H9 (cell line): Measurements from ENCODE around the gene SEC61A1. TPM values are rescaled to one million over a fixed set of nuclear protein-coding genes. Genes with fewer than 3 reads are reported as not detected.

Source experiments
- DNase-seq: peaks from one replicate; pipeline ENCODE4 v3.0.0-alpha.2; 2017
- H2AFZ ChIP-seq: one replicate; pipeline ENCODE4 v1.6.1; 2013; ENCODE audit warnings: mild to moderate bottlenecking, low read length, control low read depth, moderate library complexity
- H2AK5ac ChIP-seq: 2 replicates; pipeline ENCODE4 v1.6.1; 2013; ENCODE audit warnings: low read length, control low read depth, mixed read lengths; ENCODE audit not compliant: insufficient read length
- H2BK120ac ChIP-seq: one replicate; pipeline ENCODE4 v1.6.1; 2013; ENCODE audit warnings: low read depth, mild to moderate bottlenecking, low read length, control low read depth, inconsistent platforms; ENCODE audit not compliant: poor library complexity, severe bottlenecking
- H2BK12ac ChIP-seq: 2 replicates; pipeline ENCODE4 v1.6.1; 2013; ENCODE audit warnings: low read length, control low read depth, mixed read lengths, low read depth; ENCODE audit not compliant: insufficient read length
- H2BK15ac ChIP-seq: 2 replicates; pipeline ENCODE4 v1.6.1; 2013; ENCODE audit warnings: low read depth, low read length, control low read depth
- H2BK20ac ChIP-seq: one replicate; pipeline ENCODE4 v1.6.1; 2013; ENCODE audit warnings: low read depth, mild to moderate bottlenecking, low read length, control low read depth, inconsistent platforms; ENCODE audit not compliant: poor library complexity, severe bottlenecking
- H2BK5ac ChIP-seq: 2 replicates; pipeline ENCODE4 v1.6.1; 2013; ENCODE audit warnings: low read length, control low read depth, mixed read lengths; ENCODE audit not compliant: insufficient read length
- H3K14ac ChIP-seq: 2 replicates; pipeline ENCODE4 v1.6.1; 2013; ENCODE audit warnings: low read length, control low read depth; ENCODE audit not compliant: insufficient read depth
- H3K18ac ChIP-seq: 2 replicates; pipeline ENCODE4 v1.6.1; 2013; ENCODE audit warnings: low read depth, mild to moderate bottlenecking, mixed read lengths, low read length, control low read depth; ENCODE audit not compliant: insufficient read length
- H3K23ac ChIP-seq: 2 replicates; pipeline ENCODE4 v1.6.1; 2013; ENCODE audit warnings: low read length, control low read depth, mixed read lengths, low read depth; ENCODE audit not compliant: insufficient read length
- H3K23me2 ChIP-seq: 2 replicates; pipeline ENCODE4 v1.6.1; 2013; ENCODE audit warnings: low read depth, mild to moderate bottlenecking, mixed read lengths, low read length, control low read depth; ENCODE audit not compliant: insufficient read length, poor library complexity, severe bottlenecking
- H3K27ac ChIP-seq: 2 replicates; pipeline ENCODE4 v1.5.1; 2013; ENCODE audit warnings: low read length, control low read depth, mixed read lengths, low read depth; ENCODE audit not compliant: insufficient read length
- H3K27me3 ChIP-seq: 2 replicates; pipeline ENCODE4 v1.6.1; 2013; ENCODE audit warnings: low read length, control low read depth, inconsistent platforms; ENCODE audit not compliant: insufficient read depth
- H3K4ac ChIP-seq: 2 replicates; pipeline ENCODE4 v1.6.1; 2013; ENCODE audit warnings: low read depth, mild to moderate bottlenecking, control low read depth, inconsistent platforms, low read length, moderate library complexity
- H3K4me1 ChIP-seq: 2 replicates; pipeline ENCODE4 v1.6.1; 2013; ENCODE audit warnings: low read length, control low read depth, inconsistent platforms; ENCODE audit not compliant: insufficient read depth
- H3K4me2 ChIP-seq: 2 replicates; pipeline ENCODE4 v1.6.1; 2013; ENCODE audit warnings: low read length, control low read depth, mixed read lengths; ENCODE audit not compliant: insufficient read length, insufficient read depth
- H3K56ac ChIP-seq: 2 replicates; pipeline ENCODE4 v1.6.1; 2013; ENCODE audit warnings: low read depth, mild to moderate bottlenecking, mixed read lengths, low read length, control low read depth; ENCODE audit not compliant: insufficient read length
- H3K79me1 ChIP-seq: 2 replicates; pipeline ENCODE4 v1.6.1; 2013; ENCODE audit warnings: low read depth, mild to moderate bottlenecking, moderate library complexity, low read length, control low read depth, inconsistent platforms; ENCODE audit not compliant: insufficient read depth, poor library complexity, severe bottlenecking
- H3K79me2 ChIP-seq: 2 replicates; pipeline ENCODE4 v1.6.1; 2013; ENCODE audit warnings: low read length, control low read depth, inconsistent platforms; ENCODE audit not compliant: insufficient read depth
- H3K9ac ChIP-seq: 2 replicates; pipeline ENCODE4 v1.6.1; 2013; ENCODE audit warnings: low read length, control low read depth, mixed read lengths; ENCODE audit not compliant: insufficient read length; ENCODE audit errors: extremely low read depth
- H3K9me3 ChIP-seq: one replicate; pipeline ENCODE4 v1.6.1; 2013; ENCODE audit warnings: low read depth, low read length, inconsistent platforms; ENCODE audit not compliant: control insufficient read depth
- H3T11ph ChIP-seq: one replicate; pipeline ENCODE4 v1.6.1; 2013; ENCODE audit warnings: mild to moderate bottlenecking, low read length, control low read depth, inconsistent platforms
- H4K20me1 ChIP-seq: one replicate; pipeline ENCODE4 v1.6.1; 2013; ENCODE audit not compliant: control insufficient read depth, insufficient read length, insufficient read depth
- H4K5ac ChIP-seq: 2 replicates; pipeline ENCODE4 v1.6.1; 2013; ENCODE audit warnings: low read depth, mild to moderate bottlenecking, mixed read lengths, low read length, control low read depth; ENCODE audit not compliant: insufficient read length
- H4K8ac ChIP-seq: replicated peaks from 2 replicates; pipeline ENCODE4 v1.6.1; 2013; ENCODE audit warnings: low read length, control low read depth, mixed read lengths, low read depth; ENCODE audit not compliant: insufficient read length
- H4K91ac ChIP-seq: 2 replicates; pipeline ENCODE4 v1.6.1; 2013; ENCODE audit warnings: low read depth, mild to moderate bottlenecking, moderate library complexity, mixed read lengths, low read length, control low read depth; ENCODE audit not compliant: insufficient read length
- H3K27ac Mint-ChIP-seq, 3 experiments: 2 replicates in 2 of 3; 3 replicates in 1 of 3; pipeline ENCODE4 v1.8.0; 2020 to 2021; ENCODE audit warnings: mixed read lengths in 3 of 3, mild to moderate bottlenecking in 1 of 3, moderate library complexity in 1 of 3
- H3K27me3 Mint-ChIP-seq: 2 replicates; pipeline ENCODE4 v1.8.0; 2021; ENCODE audit warnings: low read depth, mild to moderate bottlenecking, moderate library complexity, mixed read lengths
- H3K36me3 Mint-ChIP-seq, 3 experiments: 2 replicates in 2 of 3; 3 replicates in 1 of 3; pipeline ENCODE4 v1.8.0; 2020 to 2021; ENCODE audit warnings: low read depth in 3 of 3, mixed read lengths in 3 of 3; ENCODE audit not compliant: insufficient read depth in 1 of 3
- H3K4me1 Mint-ChIP-seq, 2 experiments: 2 replicates each; pipeline ENCODE4 v1.8.0; 2020; ENCODE audit warnings: mixed read lengths in 2 of 2
- H3K4me3 Mint-ChIP-seq, 2 experiments: 2 replicates in 1 of 2; 3 replicates in 1 of 2; pipeline ENCODE4 v1.8.0; 2020 to 2021; ENCODE audit warnings: mild to moderate bottlenecking in 2 of 2, mixed read lengths in 2 of 2, moderate library complexity in 1 of 2
- H3K9me3 Mint-ChIP-seq, 2 experiments: 2 replicates in 1 of 2; 3 replicates in 1 of 2; pipeline ENCODE4 v1.8.0; 2020; ENCODE audit warnings: mild to moderate bottlenecking in 2 of 2, mixed read lengths in 2 of 2, moderate library complexity in 1 of 2
- WGBS: extraction: QIAGEN DNeasy Blood & Tissue Kit; methylation state at CpG from one replicate; pipeline ENCODE4 v1.1.7; 2013; ENCODE audit warnings: missing lambda C conversion rate, low lambda C conversion rate, mixed read lengths; ENCODE audit not compliant: insufficient read length; ENCODE audit errors: extremely low coverage; 5-methylcytosine and 5-hydroxymethylcytosine counted together
- total RNA-seq: library from RNA; stranded (reverse); gene quantifications from 2 replicates; pipeline ENCODE4 v1.2.1, GENCODE V29; 2021
- TF ChIP-seq, protein P1 (sequence below): fragments of 200-600 bp; sonication (generic); conservative IDR thresholded peaks from 3 replicates; pipeline ENCODE4 v1.8.0; 2021; ENCODE audit warnings: antibody characterized with exemption, mild to moderate bottlenecking

Gene SEC61A1
- total RNA-seq, 1 experiment from 2014 or later = 146 TPM

DNA sequence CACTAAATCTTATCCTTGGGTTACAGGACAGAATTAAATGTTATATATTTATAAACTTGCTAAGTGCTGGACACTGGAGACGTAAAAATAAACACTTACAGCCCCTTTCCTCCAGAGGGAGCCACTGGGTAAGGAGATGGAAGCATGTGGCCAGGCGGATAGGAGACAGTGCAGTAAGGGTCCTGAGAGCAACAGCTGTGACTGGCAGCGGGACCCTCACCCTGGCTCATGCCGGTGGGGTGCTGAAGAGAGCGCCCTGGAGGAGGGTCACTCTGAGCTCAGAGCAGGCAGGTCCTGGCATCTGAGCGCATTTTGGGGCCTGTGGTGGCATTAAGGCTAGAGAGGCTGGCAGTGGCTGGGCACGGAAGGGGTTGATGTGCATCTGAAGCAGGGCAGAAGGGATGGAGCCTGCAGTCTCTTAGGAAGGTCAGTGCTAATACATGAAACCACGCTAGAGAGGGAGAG lies 16.0 kb downstream of the SEC61A1 start:
- Mint-ChIP-seq H3K27me3 (peaks cover 1% of the 10 kb centered on the region; the same call in 1 of the 2 replicates), H3K36me3 (peaks cover 46 to 87% (median 70%) of the 10 kb centered on the region in 3 experiments), H3K9me3 (no peaks in the 10 kb centered on the region), H3K27ac (peak overlapping the region in 2 of 3 experiments; percentile 7 to 71; a peak in 2 of 7 replicates), H3K4me1 (no peaks in the 10 kb centered on the region), H3K4me3 (no peak overlapping the region)
- H3K18ac ChIP-seq = no peak overlapping the region
- no peak overlapping the region for H4K91ac ChIP-seq
- H2BK5ac ChIP-seq = no peak overlapping the region
- H3K27me3 ChIP-seq = no peaks in the 10 kb centered on the region
- H3K4me2 ChIP-seq = no peak overlapping the region
- H2BK12ac ChIP-seq = no peak overlapping the region
- H2AK5ac ChIP-seq = no peak overlapping the region
- H2AFZ ChIP-seq = no peak overlapping the region
- H2BK20ac ChIP-seq = no peak overlapping the region
- no peak overlapping the region for H2BK15ac ChIP-seq
- no peaks in the 10 kb centered on the region for H3K79me2 ChIP-seq
- no peaks in the 10 kb centered on the region for H3K4me1 ChIP-seq
- H3K23me2 ChIP-seq = no peaks in the 10 kb centered on the region
- H3T11ph ChIP-seq = no peak overlapping the region
- no peak overlapping the region for H4K5ac ChIP-seq
- H3K56ac ChIP-seq = no peak overlapping the region
- no peaks in the 10 kb centered on the region for H3K9me3 ChIP-seq
- H3K9ac ChIP-seq = no peak overlapping the region
- TF ChIP-seq, protein P1, sequence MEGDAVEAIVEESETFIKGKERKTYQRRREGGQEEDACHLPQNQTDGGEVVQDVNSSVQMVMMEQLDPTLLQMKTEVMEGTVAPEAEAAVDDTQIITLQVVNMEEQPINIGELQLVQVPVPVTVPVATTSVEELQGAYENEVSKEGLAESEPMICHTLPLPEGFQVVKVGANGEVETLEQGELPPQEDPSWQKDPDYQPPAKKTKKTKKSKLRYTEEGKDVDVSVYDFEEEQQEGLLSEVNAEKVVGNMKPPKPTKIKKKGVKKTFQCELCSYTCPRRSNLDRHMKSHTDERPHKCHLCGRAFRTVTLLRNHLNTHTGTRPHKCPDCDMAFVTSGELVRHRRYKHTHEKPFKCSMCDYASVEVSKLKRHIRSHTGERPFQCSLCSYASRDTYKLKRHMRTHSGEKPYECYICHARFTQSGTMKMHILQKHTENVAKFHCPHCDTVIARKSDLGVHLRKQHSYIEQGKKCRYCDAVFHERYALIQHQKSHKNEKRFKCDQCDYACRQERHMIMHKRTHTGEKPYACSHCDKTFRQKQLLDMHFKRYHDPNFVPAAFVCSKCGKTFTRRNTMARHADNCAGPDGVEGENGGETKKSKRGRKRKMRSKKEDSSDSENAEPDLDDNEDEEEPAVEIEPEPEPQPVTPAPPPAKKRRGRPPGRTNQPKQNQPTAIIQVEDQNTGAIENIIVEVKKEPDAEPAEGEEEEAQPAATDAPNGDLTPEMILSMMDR = peak; percentile 74
- H4K20me1 ChIP-seq = no peaks in the 10 kb centered on the region
- no peak overlapping the region for H3K14ac ChIP-seq
- H3K27ac ChIP-seq = no peak overlapping the region
- no peaks in the 10 kb centered on the region for H3K79me1 ChIP-seq
- H3K4ac ChIP-seq = no peak overlapping the region
- peak; percentile 53 for DNase-seq
- no CpG with 5 or more reads among the region's 8 CpGs for WGBS
- H4K8ac ChIP-seq = no peak overlapping the region
- H3K23ac ChIP-seq = no peak overlapping the region
- H2BK120ac ChIP-seq = no peak overlapping the region
